HG02623 (cell line): Measurements from ENCODE around the gene APOBEC2.

ENCODE experiments used
- ATAC-seq: cut with Tn5 transposase; IDR thresholded peaks from one replicate; pipeline ENCODE4 v1.9.1; 2021; ENCODE audit warnings: moderate library complexity; ENCODE audit not compliant: unreplicated experiment

The APOBEC2 gene

DNA sequence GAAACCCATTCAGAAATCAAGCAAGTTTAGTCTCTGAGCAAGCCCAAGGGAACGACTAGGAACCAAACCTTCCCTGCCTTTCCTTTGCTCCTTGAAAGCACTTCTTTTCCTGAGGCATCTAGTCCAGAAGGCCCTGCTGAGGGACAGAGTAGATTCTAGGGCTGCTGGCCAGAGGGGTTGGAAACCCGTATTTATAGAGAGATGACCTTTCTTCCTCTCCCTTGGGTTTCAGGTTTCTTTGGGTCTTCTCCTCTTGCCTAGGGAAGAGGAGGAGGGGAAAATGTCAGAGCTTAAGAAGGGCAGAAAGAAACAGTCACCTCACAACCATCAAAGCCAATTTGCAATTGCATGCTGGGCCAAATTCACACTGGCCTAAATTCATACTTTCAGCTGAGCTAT is 5.8 kb downstream of the APOBEC2 start:
- ATAC-seq: no peak

DNA sequence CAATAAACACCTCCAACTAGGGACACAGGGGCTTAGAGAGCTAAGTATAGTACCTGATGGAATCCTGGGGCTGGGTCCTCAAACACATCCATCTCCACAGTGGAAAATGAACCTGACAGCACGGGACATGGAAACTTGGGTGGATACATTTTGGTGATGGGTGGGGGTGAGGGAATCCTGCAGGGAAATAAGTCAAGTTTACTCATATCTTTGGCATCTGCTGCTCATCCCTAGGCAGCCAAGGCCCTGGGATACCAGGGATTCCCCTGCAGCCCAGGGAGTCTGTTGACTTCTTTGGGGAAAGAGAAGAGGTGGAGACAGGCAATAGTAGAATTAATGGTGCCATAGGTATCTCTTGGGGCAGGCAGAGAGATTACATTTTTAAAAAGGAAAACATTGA is 6.6 kb downstream of the APOBEC2 start:
- no peak for ATAC-seq

DNA sequence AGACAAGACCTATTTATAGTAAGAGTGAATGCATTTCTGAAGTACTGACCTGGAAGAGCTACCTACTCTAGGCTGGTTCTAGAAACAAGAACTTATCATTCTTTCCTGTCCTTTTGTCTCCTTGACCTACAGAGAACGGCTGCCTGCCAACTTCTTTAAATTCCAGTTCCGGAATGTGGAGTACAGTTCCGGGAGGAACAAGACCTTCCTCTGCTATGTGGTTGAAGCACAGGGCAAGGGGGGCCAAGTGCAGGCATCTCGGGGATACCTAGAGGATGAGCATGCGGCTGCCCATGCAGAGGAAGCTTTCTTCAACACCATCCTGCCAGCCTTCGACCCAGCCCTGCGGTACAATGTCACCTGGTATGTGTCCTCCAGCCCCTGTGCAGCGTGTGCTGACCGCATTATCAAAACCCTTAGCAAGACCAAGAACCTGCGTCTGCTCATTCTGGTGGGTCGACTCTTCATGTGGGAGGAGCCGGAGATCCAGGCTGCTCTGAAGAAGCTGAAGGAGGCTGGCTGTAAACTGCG is 8.3 kb downstream of the APOBEC2 start:
- no peak for ATAC-seq

DNA sequence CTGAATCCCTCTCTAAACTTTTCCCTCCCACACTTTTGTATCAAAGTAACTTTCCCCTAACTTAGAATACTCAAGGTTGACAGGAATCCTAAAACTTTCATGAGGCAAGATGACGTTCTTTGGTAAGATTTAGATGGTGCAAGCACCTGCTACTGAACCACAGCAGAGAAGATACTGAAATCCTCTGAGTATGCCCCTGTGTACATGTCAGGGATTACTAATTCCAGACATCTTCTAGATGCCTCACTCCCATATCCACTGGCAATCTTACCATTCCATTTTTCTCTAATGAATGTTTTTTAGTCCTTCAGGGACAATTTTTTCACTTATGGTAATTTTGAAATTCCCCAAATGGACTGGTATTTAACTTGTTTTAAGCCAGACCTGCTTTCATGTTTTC is 9.1 kb downstream of the APOBEC2 start:
- ATAC-seq: no peak

DNA sequence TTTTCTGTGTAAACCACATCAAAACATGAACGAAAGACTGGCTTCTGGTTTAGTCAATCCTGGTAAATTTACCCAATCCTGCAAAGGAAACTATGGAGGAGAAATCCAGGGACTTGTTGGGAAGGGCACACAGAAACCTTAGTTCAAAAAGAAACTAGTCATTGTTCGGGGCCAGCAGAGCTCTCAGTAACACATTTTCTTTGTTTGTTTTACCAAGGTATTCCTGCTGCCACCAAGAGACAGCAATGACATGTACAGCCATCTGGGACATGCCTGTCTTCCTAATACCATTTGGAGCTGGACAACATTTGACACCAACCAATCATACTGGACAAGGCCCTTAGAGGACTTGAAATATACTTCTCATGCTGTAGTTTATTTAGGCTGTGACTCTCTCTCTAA is 10.9 kb downstream of the APOBEC2 start:
- no peak for ATAC-seq

DNA sequence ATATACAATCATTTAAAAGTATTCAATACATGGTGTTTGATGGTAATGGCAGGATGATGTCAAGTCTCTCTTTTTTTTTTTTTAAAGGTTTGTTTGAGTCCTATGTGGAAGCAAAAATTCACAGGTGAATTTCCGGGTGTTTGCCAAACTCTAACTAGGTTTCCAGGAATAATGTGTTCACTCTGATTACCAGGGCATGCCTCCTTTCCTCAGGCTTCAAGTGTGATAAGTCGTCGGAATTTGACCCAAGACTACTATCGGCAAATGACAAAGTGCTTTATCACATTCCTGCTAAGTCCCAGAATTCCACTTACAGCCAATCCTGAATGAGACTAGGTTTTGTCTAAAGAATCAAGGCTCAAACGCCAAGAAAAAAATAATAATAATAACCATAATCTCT is 11.8 kb downstream of the APOBEC2 start:
- ATAC-seq: no peak

DNA sequence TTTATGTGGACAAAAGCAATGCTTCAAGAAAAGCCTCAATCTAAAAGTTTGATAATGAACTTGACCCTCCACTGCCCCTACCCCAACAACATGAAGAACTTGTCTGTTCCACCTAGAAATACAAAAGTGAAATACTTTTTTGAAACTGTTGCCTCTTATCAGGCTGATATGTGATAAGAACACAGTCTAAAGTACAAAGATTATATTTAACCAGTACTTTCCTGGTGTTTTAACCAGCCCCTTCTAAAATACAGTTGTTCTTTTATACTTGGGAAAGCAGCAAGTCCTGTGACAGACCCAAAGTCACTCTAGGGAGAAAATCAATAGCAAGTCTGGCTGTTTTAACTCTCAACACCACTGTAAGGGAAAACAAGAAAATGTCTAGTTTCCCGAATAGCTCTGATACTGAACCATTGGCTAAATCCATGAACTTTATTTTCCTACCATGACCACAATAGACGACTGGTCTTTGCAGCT is 12.6 kb downstream of the APOBEC2 start:
- no peak for ATAC-seq

DNA sequence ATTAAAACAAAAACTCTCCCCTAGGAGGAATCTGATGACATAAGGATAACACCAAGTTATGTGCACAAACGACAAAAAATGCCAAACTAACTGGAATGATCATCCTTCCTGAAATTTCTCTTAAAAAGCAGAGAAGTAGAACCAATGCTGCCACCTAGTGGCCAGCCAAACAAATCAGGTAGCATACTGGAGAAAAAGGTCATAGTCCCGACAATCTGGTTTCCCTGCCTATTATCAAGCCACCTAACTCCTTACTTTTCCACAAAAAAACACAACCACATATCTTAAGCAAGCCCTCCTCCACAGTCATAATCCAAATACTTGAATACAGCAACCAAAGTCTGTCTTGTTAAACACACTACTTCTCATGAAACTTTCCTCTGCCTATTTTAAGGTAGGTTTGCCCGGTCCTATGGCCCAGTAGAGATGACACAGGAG is 13.9 kb downstream of the APOBEC2 start:
- no peak for ATAC-seq

DNA sequence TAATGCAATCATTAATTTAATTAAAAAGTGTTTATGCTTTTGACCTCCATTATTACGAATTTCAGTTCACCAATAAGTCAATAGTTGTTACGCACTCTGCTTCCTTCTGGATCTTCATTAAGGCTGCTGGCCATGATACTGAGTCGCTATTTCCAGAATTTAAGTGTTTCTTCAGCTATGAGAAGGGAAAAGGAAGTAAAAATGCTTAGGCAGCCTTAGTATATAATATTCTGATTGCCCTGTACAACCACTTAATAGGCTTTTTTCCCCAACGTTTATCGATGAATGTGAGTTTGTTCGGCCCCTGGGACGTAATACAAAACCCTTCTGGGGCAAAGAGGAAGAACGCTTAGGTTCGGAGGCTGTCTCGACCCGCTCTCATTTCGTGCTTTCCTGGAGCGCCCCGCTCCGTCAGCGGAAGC is 18.5 kb downstream of the APOBEC2 start:
- peak; percentile 21 for ATAC-seq

DNA sequence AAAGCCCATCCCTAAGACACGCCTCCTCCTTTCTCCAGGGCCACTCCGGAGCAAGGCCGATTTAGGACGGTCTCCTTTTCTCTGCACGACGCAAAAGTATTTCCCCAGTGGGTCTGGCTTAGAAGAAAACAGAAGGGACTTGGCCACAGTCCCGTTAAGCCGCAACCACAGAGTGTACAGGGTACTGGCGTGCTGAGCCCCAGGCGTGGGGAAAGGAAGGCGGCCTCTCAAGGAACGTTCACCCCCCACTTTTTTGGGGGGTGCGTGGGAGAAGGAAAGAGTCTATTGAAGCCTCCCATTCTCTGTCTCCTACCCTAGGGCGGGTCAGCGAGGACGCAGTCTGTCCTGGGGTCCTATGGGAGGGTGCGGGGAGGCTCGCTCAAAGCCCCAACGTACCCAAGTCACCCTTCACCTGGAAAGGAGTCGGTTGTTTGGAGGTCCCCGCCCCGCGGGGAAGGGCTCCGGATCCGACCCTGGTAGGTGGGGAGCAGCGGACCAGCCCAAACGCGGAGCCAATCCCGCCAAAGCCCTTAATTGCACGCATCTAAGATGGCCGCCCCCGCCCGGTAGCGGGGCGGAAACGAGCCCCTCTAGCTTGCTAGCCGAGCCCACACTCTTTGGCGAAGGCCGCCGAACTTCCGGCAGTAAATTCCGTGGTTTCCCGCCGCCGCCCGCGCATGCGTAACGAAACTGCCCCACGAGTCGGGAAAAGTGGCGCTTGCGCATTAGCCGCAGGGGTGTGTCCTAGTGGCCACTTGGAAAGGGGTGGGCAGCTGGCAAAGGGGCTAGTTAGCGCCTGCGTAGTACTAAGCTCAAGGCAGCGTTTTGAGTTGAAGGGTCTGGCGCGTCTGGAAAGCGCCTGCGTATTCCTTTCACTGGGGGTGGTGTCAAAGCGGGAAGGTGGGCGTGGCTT is 19.2 kb downstream of the APOBEC2 start, which contains the start of gene OARD1:
Gene OARD1 (minus strand): TSS at position 434 of the 913 bp plus-strand sequence. CDS start 722 bp downstream, outside the sequence.
- ATAC-seq: peak; percentile 59

DNA sequence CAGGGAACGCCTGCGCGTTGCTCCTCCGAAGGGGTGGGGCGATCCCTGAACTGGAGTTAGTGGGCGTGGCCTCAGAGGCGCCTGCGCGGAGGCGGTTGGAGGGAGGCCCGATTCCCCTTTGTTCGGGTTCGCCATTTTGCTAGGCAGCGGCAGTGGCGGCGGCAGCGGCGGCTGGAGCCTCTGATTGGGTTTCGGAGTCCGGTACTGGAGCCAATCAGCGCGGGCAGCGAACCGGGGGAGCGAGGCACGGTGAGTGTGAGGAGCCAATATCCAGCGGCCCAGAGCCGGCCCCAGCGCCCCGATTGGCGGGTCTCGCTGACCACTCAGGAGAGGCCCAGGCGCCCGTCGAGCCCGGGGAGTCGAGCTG is 19.8 kb downstream of the APOBEC2 start, which contains the start of gene NFYA:
Gene NFYA (plus strand): TSS at position 139 of the 367 bp plus-strand sequence. CDS start 6,116 bp downstream, outside the sequence.
- peak; percentile 46 for ATAC-seq

DNA sequence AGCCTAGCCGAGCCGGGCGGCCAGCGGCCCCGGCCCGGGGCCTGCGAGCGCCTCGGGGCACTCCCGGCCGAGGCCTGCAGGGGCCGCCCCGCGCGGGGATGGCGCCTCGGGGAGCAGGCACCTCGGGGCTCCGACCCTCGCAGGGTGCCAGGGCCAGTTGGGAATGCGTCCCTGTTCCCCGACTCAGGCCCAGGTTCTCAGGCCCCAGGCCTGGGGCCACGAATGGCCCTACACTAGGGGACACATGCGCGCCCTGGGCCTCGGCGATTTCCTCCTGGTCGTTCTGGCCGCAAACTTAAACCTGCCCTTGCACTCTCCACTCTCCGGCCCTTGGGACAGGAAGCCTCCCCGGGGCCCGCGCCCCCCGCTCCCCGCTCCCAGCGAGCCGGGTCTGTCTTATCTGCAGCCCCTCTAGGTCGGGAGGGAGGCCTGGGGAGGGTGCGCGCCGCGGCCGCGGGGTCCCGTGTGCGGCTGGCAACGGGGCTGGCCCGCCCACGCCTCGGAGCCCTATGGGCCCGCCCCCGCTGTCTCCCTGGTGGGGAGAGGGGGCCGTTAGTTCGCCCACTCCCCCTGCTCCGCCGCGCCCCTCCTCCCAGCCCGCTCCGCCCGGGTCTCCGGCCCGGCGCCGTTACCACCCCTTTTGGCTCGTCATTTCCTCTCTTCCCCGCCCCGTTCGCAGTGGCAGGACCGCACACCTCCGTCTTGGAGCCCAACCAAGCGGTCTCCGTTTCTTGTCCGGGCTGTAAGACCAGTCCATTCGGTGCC is 20.4 kb downstream of the APOBEC2 start:
- ATAC-seq: peak; percentile 27

DNA sequence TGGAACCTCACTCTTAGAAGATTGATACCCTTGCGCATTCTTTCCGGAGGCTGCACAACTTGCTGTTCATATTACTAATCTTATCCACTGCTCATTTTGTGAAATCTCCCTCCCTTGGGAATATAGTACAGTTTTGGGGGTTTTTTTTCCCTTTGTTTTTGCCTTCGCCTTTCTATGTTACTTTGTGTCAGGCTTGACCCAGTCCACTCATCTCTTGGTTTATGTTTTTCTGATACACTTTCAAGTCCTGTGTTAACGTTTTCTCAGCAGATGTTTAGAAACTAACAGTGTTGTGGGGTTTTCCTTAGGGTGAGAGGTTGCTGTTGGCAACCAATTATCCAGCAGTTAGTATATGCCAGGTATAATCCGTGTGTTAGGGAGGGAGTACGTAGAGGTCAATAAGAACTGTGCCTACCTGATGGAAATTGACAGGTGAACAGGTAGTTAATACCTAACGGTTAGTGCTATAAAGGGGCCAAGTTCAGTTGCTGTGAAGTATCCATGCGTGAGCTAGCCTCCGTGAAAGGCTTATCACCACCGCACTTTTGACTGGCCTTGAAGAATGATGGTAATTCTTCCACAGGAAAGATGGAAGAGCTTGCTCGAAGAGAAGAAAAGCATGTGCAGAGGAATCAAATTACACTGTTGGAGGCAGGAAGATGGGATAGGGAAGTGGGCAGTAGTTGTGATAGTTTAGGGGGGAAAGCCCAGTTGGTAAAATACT is 21.1 kb downstream of the APOBEC2 start:
- no peak for ATAC-seq

DNA sequence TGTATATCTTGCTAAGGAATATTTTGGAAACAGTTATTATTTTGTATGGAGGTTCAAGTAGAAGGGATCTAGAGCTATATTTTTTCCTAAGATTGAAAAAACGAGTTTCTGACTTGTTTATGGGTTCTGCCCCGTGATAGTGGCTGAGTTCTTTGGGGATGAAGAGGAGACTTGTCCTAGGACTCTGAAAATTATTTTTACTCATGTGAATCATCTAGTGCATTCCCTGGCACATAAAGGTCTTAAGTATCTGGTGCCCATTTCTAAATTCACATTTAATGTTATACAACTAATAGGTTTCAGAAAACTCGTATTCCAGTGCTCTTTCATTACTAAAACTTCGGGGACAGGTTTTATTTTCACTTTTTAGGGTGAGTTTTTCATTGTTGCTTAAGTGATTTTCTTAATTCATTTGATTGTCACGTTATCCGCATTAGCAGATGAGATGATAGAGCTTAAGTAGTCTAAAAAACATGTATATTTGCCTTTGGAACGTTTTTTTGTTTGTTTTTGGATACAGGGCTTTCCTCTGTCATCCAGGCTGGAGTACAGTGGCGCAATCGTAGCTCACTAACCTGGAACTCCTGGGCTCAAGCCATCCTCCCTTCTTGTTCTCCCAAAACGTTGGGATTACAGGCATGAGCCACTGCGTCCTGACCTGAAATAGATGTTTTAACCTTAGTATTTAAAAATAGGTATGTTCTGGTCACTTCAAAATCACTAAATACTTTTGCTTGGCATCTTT is 21.9 kb downstream of the APOBEC2 start:
- ATAC-seq: no peak

DNA sequence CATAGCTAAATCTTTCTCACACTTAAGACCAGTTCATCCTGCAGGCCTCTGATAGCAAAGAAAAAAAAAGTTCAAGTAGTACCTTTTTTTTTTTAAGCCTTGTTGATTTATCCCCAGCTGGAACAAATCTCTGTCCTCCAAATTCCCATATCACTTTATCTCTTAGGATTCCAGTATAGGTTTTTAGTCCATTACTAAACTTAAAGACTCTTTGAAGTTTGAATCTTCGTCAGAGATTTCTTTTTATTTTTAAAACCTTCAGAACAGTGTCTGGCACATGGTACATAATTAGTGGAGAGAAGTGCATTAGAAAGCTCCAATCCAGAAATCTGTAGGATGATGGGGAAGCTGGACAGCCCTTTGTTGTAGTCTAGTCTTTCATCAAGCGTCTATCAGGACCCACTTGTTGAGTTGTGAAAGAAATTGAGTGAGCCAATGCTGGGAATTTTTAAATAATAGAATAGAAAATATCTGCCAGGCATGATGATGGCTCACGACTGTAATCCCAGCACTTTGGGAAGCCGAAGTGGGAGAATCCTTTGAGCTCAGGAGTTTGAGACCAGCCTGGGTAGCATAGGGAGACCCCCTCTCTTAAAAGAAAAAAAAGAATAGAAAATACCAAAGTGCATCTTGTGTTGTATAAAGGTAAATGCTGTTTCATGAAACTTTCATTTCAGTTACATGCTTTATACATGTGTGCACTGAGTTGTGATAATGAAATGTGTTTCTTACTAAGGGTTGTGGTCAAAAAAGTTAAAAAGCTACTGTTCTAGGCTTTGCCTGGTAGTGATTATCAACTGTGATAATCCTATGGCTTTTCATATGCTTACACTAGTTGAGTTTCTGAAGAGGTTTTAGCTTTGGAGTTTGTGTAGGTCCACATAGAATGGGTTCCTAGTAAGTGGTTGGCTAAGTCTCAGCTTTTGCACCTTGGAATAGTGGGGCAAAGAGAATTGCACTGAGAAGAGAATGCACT is 22.9 kb downstream of the APOBEC2 start:
- no peak for ATAC-seq

DNA sequence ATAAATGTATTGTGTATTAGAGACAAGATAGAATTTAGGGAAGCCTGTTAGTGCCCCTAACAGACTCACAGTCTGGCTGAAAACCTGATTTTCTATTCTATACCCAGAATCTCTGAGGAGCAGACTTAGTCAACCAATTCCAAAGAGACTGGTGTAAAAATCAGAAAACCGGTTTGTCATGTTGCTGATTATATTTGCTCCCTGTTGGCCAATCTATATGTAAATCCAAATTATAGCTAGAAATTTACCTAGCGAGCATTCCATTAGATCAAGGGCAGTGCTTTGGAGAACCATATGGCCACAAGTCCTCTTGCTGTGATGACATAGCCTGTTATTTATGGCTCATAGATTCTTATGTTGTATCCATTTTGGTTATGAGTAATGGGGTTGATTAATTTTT is 24.5 kb downstream of the APOBEC2 start:
- no peak for ATAC-seq

DNA sequence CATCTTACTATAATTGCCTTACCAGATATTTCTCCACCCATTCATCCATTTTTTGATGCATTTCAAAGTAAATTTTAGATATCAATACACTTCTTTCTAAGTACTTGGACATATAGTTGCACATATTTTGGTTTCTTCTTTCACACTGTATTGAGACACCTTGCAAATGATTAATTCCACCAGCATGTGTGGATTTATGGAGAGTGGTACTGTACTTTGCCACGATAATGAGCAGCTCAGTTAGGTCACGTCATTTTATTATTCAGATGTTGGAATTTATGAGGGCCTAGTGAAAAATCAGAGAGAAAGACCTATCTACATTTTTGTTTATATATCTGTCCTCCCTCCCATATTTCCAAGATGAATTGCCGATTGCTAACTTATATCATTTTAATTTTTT is 25.1 kb downstream of the APOBEC2 start:
- ATAC-seq: no peak

DNA sequence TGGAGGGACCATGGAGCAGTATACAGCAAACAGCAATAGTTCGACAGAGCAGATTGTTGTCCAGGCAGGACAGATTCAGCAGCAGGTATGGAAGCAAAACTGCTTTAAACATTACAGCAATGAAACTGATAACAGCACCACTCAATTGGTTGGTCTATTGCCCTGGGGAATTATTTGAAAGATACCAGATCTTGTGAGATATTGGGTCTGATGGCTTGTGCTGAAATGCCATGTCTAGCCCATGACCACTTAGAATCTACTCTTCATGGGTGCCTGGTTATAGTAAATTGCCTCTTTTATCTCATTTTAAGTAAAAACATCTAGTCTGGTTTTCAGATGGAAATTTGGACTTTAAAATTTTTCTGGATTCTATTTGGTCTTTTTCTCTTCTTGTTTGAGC is 26.1 kb downstream of the APOBEC2 start:
- no peak for ATAC-seq

DNA sequence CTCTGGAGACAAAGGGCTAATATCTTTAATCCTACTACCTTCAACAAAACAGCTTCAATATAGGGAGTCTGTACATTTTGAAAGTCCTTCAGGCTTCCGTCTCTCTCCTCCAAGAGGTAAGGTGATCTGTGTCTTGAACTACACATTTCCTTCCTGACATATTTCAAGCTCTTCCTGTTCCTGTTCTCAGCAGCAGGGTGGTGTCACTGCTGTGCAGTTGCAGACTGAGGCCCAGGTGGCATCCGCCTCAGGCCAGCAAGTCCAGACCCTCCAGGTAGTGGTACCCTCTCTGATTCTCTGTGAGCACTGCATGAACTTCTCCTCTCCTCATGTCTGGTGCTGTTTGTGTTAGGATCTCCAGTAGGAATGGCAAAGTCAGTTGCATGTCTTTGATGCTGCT is 27.6 kb downstream of the APOBEC2 start:
- ATAC-seq: no peak
